ENCODE results near the gene HINFP. TPM values are rescaled to one million over a fixed set of nuclear protein-coding genes. Genes with fewer than 3 reads are reported as not detected.

The HINFP gene
- total and polyA plus RNA-seq, 4 donors: 6.4 to 14.3 (median 8.3) TPM

- no peak for TF ChIP-seq ATF3 (IDR thresholded peaks at IDR 0.05)
Observed at GRCh38 chr11:119107538-119108145, 13.7 kb upstream of the HINFP start (continued).

- H3K27ac ChIP-seq (ENCODE audit: low read depth in 1 of 2, low read length in 2 of 2): peak overlapping the region; percentile 12 to 57
Observed at GRCh38 chr11:119108146-119108856, 13.1 kb upstream of the HINFP start.

More at GRCh38 chr11:119108146-119108856, 13.1 kb upstream of the HINFP start:
- 15% methylated on average over 8 of the region's 8 CpGs for WGBS
- Histone ChIP-seq H3K9ac (ENCODE audit: low read depth in 1 of 2, low read length in 2 of 2) (peak overlapping the region in 1 of 2 donors; percentile 65), H3K9me3 (ENCODE audit: control insufficient read depth in 4 of 4, low read length in 3 of 4) (no peaks in the 10 kb centered on the region), H3K36me3 (ENCODE audit: control insufficient read depth in 4 of 4, insufficient read depth in 3 of 4, low read depth in 1 of 4, low read length in 3 of 4) (peaks cover 3 to 29% (median 18%) of the 10 kb centered on the region in 4 donors), H3K4me1 (ENCODE audit: control insufficient read depth in 4 of 4, insufficient read depth in 4 of 4, low read length in 3 of 4) (peaks cover 8 to 29% (median 22%) of the 10 kb centered on the region in 4 donors), H3K27me3 (ENCODE audit: control insufficient read depth in 4 of 4, insufficient read depth in 4 of 4, low read length in 3 of 4) (no peaks in the 10 kb centered on the region), H3K4me3 (ENCODE audit: low read depth in 1 of 3, low read length in 3 of 3) (peak overlapping the region; percentile 48 to 91 (median 78))
- DNase-seq (ENCODE audit: low spot score): no peak
- TF ChIP-seq EGR1 (IDR thresholded peaks at IDR 0.05; ENCODE audit: low read depth in 2 of 2) (no peak), RAD21 (IDR thresholded peaks at IDR 0.05) (no peak), HNF4G (IDR thresholded peaks at IDR 0.05) (no peak), RXRA (IDR thresholded peaks at IDR 0.05) (no peak), MAX (IDR thresholded peaks at IDR 0.05) (no peak), JUND (IDR thresholded peaks at IDR 0.05) (no peak), SP1 (IDR thresholded peaks at IDR 0.05) (no peak), FOXA1 (IDR thresholded peaks at IDR 0.05) (no peak), REST (IDR thresholded peaks at IDR 0.05) (no peak), NR2F2 (IDR thresholded peaks at IDR 0.05) (no peak), FOXA2 (IDR thresholded peaks at IDR 0.05) (no peak), TAF1 (conservative IDR thresholded peaks at IDR 0.05) (no peak), ZBTB33 (IDR thresholded peaks at IDR 0.05) (no peak), GABPA (IDR thresholded peaks at IDR 0.05 in 1 of 2, conservative IDR thresholded peaks at IDR 0.05 in 1 of 2) (no peak), YY1 (IDR thresholded peaks at IDR 0.05) (no peak), HNF4A (conservative IDR thresholded peaks at IDR 0.05) (no peak), CTCF (IDR thresholded peaks at IDR 0.05; ENCODE audit: low read depth, low read length, missing input control) (no peak)
